ENCODE measurements around the gene RTBDN.

The RTBDN gene

DNA sequence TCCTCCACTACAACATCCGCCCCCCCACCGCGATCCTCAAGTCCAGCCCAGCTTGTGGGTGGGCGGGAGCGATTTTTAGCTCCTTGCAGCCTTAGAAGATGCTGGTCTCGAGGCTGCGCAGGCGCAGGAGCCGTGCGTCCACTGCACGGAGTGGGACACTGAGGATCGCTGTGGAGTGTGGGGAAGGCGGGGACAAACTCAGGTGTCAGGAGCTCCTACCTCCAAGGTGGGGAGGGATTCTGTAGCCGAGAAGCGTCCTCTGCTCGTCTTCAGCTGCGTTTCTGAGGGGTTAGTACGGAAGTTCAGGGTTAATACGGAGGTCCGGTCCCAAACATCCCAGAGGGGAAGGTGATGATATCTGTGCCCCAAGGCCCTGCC lies at the start of gene RTBDN:
Gene RTBDN, minus strand, starts transcription at position 14 of the 378 bp plus-strand sequence. CDS start 4,600 bp downstream, outside the sequence.
- peak; percentile 29 to 44 for DNase-seq
- TF ChIP-seq POLR2A (IDR thresholded peaks at IDR 0.05; ENCODE audit: low read length) (no peak), GATA1 (IDR thresholded peaks at IDR 0.05; ENCODE audit: low read depth, low read length) (no peak)

GRCh38 chr19:12882589-12882988 lies 48.2 kb upstream of the RTBDN start:
- no peak for DNase-seq
- peak; percentile 52 for TF ChIP-seq POLR2A (IDR thresholded peaks at IDR 0.05; ENCODE audit: low read length)
- TF ChIP-seq GATA1 (IDR thresholded peaks at IDR 0.05; ENCODE audit: low read depth, low read length): no peak

DNA sequence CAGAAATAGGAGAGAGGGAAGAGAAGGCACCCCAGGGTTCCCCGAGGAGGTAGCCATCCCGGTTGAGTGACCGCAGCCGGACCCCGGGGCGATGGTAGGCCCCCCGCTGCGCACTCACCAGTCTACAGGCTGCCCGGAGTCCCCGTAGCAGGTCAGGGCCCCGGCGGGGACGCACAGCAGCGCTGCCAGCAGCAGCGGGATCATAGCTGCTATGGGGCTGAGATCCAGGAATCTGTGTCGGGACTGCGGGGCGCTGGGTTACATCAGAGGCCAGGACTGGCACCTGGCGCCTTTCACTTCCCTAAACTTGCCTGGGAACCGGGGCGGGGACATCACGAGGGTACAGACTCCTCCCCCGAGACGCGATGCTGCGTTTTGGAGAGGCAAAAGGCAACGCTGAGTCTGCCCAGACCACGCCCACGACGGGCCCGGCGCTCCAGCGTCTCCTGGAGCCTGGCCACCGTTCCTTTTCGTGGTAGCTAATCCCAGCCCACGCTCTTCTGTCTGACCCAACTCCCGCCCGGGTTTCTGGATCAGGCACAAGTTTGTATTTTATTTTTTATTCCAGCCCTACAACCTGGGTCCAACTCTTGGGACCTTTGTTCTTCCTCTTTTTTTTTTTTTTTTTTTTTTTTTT lies 46.9 kb upstream of the RTBDN start, which contains the start of gene DNASE2:
Gene DNASE2, minus strand, starts transcription at position 278 of the 637 bp plus-strand sequence. Its CDS starts 74 bp downstream, at position 204.
- peak; percentile 91 for TF ChIP-seq POLR2A (IDR thresholded peaks at IDR 0.05; ENCODE audit: low read length)
- no peak for TF ChIP-seq GATA1 (IDR thresholded peaks at IDR 0.05; ENCODE audit: low read depth, low read length)
- DNase-seq: peak; percentile 93 to 95

DNA sequence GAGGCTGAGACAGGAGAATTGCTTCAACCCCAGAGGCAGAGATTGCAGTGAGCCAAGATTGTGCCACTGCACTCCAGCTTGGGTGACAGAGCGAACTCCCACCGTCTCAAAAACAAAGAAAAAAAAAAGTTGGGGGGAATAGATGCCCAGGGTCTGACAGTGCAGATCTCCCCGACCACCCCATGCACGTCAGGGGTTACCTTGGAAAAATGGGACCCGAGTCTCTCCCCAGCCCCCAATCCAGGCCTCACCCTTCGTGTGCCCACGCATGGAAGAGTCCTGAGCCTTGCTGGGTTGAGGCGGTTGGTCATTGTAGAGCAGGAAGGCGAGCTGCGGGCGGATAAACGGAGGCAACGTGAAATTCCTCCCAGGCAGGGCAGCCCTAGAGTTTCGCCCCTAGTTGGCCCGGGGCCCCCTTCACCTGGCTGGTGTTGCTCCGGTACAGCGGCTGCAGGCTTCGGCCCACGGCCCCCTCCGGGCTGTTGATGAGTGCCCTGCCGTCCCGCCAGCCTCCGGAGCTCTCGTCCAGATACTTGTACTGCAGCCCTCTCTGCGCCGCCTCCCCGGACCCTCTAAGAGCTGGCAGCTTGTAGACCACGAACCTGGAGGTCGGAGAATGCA lies 46.3 kb upstream of the RTBDN start:
- peak; percentile 64 to 68 for DNase-seq
- TF ChIP-seq GATA1 (IDR thresholded peaks at IDR 0.05; ENCODE audit: low read depth, low read length) (no peak), POLR2A (IDR thresholded peaks at IDR 0.05; ENCODE audit: low read length) (no peak)

GRCh38 chr19:12875086-12875485 lies 40.7 kb upstream of the RTBDN start:
- DNase-seq: no peak
- TF ChIP-seq GATA1 (IDR thresholded peaks at IDR 0.05; ENCODE audit: low read depth, low read length): no peak

- TF ChIP-seq POLR2A (IDR thresholded peaks at IDR 0.05; ENCODE audit: low read length) (no peak), GATA1 (IDR thresholded peaks at IDR 0.05; ENCODE audit: low read depth, low read length) (no peak)
- DNase-seq: no peak
Observed at GRCh38 chr19:12873891-12874745, 39.7 kb upstream of the RTBDN start.

DNA sequence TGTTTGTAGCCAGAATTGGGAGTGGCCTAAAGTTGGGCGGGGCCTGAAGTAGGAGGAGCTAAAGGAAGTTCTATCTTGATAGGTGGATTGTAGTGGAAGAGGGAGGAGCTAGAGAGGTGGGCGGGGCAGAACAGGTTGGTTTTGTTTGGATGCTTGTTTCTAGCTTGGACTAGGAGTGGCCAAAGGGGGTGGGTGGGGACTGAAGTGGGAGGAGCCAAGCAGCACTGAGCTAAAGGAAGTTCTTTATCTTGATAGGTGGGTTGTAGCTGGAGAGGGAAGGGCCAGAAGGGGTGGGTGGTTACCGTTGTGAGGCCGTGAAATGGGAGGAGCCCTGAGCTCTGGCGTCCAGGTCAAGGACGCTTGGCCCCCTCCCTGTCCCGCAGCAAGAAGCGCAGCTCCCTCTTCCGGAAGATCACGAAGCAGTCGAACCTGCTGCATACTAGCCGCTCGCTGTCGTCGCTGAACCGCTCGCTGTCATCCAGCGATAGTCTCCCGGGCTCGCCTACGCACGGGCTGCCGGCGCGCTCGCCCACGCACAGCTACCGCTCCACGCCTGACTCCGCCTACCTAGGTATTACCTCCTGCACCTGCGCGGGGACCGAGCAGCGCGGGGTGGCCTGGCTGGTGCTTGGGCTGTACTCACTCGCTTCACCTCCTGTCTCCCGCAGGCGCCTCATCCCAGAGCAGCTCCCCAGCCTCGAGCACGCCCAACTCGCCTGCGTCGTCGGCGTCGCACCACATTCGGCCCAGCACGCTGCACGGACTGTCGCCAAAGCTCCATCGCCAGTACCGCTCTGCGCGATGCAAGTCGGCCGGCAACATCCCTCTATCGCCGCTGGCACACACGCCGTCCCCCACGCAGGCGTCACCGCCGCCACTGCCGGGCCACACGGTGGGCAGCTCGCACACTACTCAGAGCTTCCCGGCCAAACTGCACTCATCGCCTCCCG lies 38.8 kb upstream of the RTBDN start:
- DNase-seq: peak; percentile 89
- TF ChIP-seq GATA1 (IDR thresholded peaks at IDR 0.05; ENCODE audit: low read depth, low read length) (no peak), POLR2A (IDR thresholded peaks at IDR 0.05; ENCODE audit: low read length) (no peak)

DNA sequence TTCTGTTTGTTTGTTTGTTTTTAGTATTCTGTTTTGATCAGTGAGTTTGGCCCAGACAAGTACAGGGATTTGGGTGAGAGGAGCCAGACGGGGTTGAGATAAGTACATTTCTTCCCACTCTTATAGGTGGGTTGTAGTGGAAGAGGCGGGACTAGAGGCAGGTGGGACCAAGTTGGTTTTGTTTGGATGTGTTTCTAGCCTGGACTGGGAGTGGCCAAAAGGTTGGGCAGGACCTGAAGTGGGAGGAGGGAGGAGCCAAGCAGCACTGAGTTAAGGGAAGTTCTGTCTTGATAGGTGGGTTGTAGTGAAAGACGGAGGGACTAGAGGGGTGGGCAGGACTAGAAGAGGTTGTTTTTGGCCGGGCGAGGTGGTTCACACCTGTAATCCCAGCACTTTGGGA lies 37.9 kb upstream of the RTBDN start:
- TF ChIP-seq POLR2A (IDR thresholded peaks at IDR 0.05; ENCODE audit: low read length): no peak
- TF ChIP-seq GATA1 (IDR thresholded peaks at IDR 0.05; ENCODE audit: low read depth, low read length): no peak

GRCh38 chr19:12871681-12872080 lies 37.3 kb upstream of the RTBDN start:
- TF ChIP-seq GATA1 (IDR thresholded peaks at IDR 0.05; ENCODE audit: low read depth, low read length) (no peak), POLR2A (IDR thresholded peaks at IDR 0.05; ENCODE audit: low read length) (no peak)
- no peak for DNase-seq

More for the DNA sequence above, 37.9 kb upstream of the RTBDN start:
- DNase-seq: peak; percentile 34 to 41

- DNase-seq: peak; percentile 38 to 49
- no peak for TF ChIP-seq GATA1 (IDR thresholded peaks at IDR 0.05; ENCODE audit: low read depth, low read length)
- no peak for TF ChIP-seq POLR2A (IDR thresholded peaks at IDR 0.05; ENCODE audit: low read length)
Observed at GRCh38 chr19:12868540-12869112, 34.2 kb upstream of the RTBDN start.

- TF ChIP-seq POLR2A (IDR thresholded peaks at IDR 0.05; ENCODE audit: low read length): no peak
- no peak for TF ChIP-seq GATA1 (IDR thresholded peaks at IDR 0.05; ENCODE audit: low read depth, low read length)
- DNase-seq: peak; percentile 82 to 86
Observed at GRCh38 chr19:12867120-12868099, 33.0 kb upstream of the RTBDN start.

Measured in erythroblast (primary cell).